HCT116 (cell line): ENCODE data around the gene MGAT4A. TPM values are rescaled to one million over a fixed set of nuclear protein-coding genes. Genes with fewer than 3 reads are reported as not detected.

ENCODE experiments used
- total RNA-seq: library from RNA; stranded (reverse); gene quantifications from one replicate; pipeline ENCODE4 v1.2.1, GENCODE V29; 2021; ENCODE audit not compliant: unreplicated experiment

The MGAT4A gene
- total RNA-seq, 1 experiment from 2014 or later = 10.2 TPM

Other genes starting within 250 kb of the MGAT4A start
- gene COA5, start 122.6 kb downstream of the MGAT4A start, total RNA-seq = 18.6 TPM
- 33.0 TPM for gene UNC50, start 122.5 kb downstream of the MGAT4A start, total RNA-seq
- gene CRACDL, start 205.1 kb upstream of the MGAT4A start, total RNA-seq = 1.1 TPM